GM06990 (cell line): ENCODE data around the gene KCNE4.

Experiments used
- DNase-seq: peaks from one replicate; pipeline ENCODE4 v3.0.0-alpha.2; 2011; ENCODE audit not compliant: insufficient read length; ENCODE audit errors: extremely low read depth
- H3K27me3 ChIP-seq: replicated peaks from 2 replicates; pipeline ENCODE4 v1.6.0; 2011; ENCODE audit warnings: low read length; ENCODE audit not compliant: control insufficient read depth, insufficient read depth
- H3K36me3 ChIP-seq: 2 replicates; pipeline ENCODE4 v1.5.1; 2011; ENCODE audit warnings: low read length; ENCODE audit not compliant: control insufficient read depth, insufficient read depth
- H3K4me3 ChIP-seq: replicated peaks from 2 replicates; pipeline ENCODE4 v1.5.1; 2011; ENCODE audit warnings: low read depth, mild to moderate bottlenecking, control low read depth, low read length
- CTCF ChIP-seq: IDR thresholded peaks from 2 replicates; pipeline ENCODE4 v1.5.1; 2011; ENCODE audit warnings: low read length, control low read depth, mild to moderate bottlenecking, inconsistent platforms; ENCODE audit not compliant: insufficient read depth, poor library complexity, severe bottlenecking

Gene KCNE4

GRCh38 chr2:223092667-223093066 is 40.7 kb downstream of the KCNE4 start:
- no peak for DNase-seq
- H3K36me3 ChIP-seq = no peaks in the 10 kb centered on the region
- H3K4me3 ChIP-seq = no peak overlapping the region

GRCh38 chr2:223093436-223094241 is 41.6 kb downstream of the KCNE4 start:
- H3K4me3 ChIP-seq = no peak overlapping the region
- no peak for TF ChIP-seq CTCF
- H3K36me3 ChIP-seq = no peaks in the 10 kb centered on the region
- no peaks in the 10 kb centered on the region for H3K27me3 ChIP-seq
- no peak for DNase-seq

More at GRCh38 chr2:223092667-223093066, 40.7 kb downstream of the KCNE4 start:
- TF ChIP-seq CTCF = no peak
- no peaks in the 10 kb centered on the region for H3K27me3 ChIP-seq

GRCh38 chr2:223095207-223095606 is 43.2 kb downstream of the KCNE4 start:
- Histone ChIP-seq H3K4me3 (no peak overlapping the region), H3K27me3 (no peaks in the 10 kb centered on the region), H3K36me3 (no peaks in the 10 kb centered on the region)
- no peak for DNase-seq
- no peak for TF ChIP-seq CTCF

- no peaks in the 10 kb centered on the region for H3K27me3 ChIP-seq
- no peak for TF ChIP-seq CTCF
- H3K36me3 ChIP-seq = no peaks in the 10 kb centered on the region
- no peak for DNase-seq
- H3K4me3 ChIP-seq = no peak overlapping the region
Observed at GRCh38 chr2:223096235-223096970, 44.4 kb downstream of the KCNE4 start.

- TF ChIP-seq CTCF = no peak
- H3K27me3 ChIP-seq = no peaks in the 10 kb centered on the region
- DNase-seq = no peak
- no peaks in the 10 kb centered on the region for H3K36me3 ChIP-seq
- no peak overlapping the region for H3K4me3 ChIP-seq
Observed at GRCh38 chr2:223097888-223098383, 45.9 kb downstream of the KCNE4 start.
